ENCODE results near the gene RUNX3.
"Not testable (repeated sequence)": the region's sequence is repeated elsewhere in the genome, so short reads cannot be mapped to it uniquely, and the experiment has no call there.

The RUNX3 gene

DNA sequence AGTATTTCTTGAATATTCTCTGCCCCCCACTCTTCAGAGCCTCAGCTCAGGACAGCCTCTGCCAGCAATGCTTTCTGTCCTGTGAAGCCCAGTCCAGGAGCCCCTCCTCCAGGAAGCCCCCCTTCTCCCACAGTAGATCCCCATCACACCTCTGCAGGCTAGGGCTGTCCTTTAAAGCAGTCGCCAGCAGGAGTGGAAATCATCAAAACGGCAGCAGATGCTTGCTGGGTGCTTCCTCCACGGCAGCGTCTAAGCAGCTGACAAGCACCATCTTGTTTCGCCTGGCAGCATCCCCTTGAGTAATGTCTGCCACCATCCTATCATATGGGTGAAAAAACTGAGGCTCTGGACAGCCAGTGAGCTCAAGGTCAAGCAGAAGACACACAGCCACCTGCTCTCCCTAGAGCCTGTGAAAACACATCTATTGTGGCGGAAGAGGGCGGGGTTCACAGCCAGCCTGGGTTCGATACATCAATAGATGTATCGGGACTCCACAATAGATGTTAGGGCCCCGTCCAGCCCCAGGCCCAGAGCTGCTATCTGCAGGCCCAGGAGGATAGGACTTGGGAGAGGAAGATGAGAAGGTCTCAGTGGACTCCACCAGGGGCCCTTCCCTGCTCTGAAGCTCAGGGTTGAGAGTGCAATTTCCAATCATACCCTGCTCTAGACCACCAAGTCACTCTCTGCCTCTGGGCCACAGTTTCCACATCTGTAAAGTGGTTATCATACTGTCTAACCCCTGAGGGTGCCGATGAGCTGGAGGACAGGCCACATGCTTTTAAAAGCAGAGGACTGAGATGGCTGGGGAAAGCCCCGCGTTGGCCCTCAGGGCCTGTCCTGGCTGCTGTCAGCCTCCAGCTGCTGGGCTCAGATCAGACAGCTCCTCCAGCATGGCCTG, 17.5 kb downstream of the RUNX3 start:
- DNase-seq = peak in 1 of 2 experiments; percentile 13

DNA sequence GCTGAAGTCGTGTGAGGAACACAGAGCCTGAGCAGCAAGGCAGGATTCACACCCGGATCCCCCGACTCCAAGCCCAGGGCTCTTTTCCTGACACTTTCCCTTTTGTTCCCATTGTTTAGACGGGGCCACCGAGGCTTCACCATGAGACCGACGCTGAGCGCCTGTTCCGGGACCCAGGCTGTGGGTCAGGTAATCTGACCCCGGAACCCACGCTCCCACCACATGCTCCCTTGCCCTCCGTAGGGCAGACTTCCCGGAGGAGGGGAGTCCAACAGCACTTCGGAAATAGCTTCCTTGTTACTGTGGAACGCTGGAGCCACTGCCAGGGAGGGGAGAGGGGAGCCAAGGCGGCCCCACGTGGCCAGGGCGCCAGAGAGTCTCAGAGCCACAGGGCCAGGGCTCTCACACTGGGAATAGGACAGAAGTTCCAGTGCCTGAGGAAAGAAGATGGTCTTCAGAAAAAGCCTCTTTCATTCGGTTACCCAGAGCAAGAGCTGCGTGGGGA, 18.4 kb downstream of the RUNX3 start:
- DNase-seq = peak in 1 of 2 experiments; percentile 5

DNA sequence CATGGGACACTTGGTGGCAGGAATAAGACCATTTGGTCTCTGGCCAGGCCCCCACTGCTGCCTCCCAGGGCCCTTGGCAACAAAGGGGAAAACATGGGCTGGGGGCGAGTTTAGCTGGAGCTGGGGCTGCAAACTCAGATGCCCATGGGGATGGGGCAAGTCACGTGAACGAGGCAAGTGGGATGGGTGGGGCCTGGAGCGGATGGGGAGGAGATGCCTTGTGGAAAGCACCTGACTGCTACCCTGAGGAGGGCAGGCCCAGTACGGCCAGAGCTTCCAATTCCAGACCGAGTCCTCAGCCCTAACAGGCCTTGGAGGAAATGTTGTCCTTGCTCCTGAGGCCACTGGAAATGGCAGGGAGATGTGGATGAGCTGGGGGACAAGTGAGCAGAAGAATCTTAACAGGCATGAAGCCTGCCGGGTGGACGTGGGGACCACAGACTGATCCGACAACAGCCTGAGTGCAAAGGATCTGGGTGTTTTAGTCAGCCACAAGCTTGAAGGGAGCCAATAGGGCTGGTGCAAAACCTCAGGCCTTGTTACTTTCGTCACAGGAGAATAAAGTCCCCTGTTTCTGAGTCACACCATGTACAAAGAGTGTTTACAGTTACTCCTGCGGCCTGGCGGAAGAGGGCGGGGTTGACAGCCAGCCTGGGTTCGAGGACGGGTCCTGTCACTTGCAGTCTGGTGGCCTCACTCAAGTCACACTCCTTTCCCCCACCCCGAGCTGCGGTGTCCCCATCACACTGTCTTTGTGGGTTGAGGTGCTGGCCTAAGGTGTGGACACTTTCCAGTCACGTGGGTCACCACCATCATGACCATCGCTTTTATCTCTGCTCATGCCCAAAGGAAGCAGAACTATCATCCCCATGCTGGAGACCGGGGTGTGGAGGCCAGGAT, 19.1 kb downstream of the RUNX3 start:
- DNase-seq = peak; percentile 61 to 69

DNA sequence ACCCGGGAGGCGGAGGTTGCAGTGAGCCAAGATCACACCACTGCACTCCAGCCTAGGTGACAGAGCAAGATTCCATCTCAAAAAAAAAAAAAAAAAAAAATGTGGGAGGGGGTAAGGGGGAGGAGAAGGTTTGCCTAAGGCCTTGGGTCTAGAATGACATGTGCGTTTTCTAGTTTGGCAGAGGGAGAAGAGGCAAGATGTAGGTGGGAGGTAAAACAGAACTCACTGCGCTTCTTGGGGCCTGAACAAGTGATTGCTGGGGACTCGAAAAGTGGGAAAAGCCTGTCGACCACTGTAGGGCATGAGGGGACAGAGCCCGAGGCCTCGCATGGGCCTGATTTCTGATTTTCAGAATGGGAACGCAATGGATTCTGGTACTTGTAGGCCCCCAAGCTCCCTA, 19.9 kb downstream of the RUNX3 start:
- DNase-seq = peak in 1 of 2 experiments; percentile 4

GRCh38 chr1:24909388-24909898, 20.6 kb downstream of the RUNX3 start:
- DNase-seq = peak; percentile 6 to 9

DNA sequence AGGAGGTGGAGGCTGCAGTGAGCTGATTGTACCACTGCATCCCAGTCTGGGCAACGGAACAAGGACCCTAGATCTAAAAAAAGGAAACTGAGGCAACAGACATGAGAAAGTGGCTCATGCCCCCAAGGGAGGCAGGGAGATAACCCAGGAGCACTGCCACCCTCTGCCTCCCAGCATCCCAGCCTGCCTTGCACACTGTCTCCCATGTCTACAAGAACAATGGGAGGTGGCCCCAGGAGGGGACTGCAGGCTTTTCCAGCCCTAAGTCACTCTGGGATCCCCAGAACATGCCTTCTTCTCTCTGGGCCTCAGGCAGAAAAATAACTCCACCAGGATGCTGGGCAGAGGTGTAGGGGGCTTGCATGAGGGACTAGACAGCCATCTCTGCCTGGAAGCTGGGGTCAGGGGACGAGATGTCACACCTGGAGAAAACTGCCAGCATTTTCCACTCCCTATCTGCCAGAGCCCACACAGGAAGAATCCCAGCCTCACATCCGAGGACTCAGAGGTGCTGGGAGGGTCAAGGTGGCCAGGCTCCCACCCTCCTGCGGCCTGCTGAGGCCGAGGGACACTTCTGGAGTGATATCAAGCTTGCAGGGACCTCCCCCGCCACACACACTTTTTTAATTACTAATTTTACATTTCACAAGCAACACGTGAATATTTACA, 21.4 kb downstream of the RUNX3 start:
- DNase-seq = peak in 1 of 2 experiments; percentile 3

DNA sequence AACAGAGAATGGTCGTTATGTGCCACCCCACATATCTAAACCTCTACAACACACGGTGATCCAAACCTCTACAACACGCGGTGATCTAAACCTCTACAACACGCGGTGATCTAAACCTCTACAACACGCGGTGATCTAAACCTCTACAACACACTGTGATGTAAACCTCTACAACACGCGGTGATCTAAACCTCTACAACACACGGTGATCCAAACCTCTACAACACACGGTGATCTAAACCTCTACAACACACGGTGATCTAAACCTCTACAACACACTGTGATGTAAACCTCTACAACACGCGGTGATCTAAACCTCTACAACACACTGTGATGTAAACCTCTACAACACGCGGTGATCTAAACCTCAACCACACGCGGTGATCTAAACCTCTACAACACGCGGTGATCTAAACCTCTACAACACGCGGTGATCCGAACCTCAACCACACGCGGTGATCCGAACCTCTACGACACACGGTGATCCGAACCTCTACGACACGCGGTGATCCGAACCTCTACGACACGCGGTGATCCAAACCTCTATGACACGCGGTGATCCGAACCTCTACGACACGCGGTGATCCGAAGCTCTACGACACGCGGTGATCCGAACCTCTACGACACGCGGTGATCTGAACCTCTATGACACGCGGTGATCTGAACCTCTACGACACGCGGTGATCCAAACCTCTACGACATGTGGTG, 22.3 kb downstream of the RUNX3 start:
- DNase-seq = not testable (repeated sequence)

- no peak for DNase-seq
These were observed 23.2 kb downstream of the RUNX3 start for GRCh38 chr1:24906760-24907490.

DNA sequence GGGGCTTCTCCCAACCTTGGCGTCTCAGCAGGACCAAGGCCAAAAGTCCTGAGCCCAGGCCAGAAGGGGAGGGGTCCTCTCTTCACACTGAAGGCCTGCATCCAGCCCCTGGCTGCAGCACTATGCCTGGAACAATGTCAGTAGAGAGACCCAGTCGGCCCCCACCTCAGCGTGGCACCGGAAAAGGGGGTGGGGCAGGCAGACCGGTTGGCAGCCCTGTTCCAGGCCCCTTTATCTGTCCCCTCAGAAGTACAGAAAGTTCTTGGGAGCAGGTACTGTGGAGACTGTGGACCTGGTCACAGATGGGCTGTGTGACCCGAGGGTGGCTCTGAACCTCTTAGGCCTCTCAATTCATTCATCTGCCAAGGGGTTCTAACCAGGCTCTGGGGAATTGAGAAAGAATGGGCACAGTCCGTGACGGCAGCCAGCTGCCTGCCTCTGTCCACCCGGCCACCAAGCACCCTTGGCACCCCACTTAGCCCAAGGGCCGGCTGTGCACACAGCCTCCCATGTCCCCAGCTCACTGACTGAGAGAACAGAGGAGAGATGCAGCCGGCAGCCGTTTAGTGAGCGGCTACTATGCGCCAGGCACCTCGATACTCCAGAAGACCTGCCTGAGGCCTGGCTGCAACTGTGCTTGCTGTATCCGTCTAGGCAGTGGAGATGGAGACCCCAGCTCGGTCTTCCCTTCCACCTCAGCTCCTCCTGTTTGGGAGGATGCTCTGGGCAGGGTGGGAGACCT, 23.9 kb downstream of the RUNX3 start:
- no peak for DNase-seq

- DNase-seq = no peak
These were observed 24.6 kb downstream of the RUNX3 start for GRCh38 chr1:24905355-24905978.

- no peak for DNase-seq
These were observed 25.2 kb downstream of the RUNX3 start for GRCh38 chr1:24904731-24905354.

GRCh38 chr1:24903955-24904730, 25.9 kb downstream of the RUNX3 start:
- no peak for DNase-seq

DNA sequence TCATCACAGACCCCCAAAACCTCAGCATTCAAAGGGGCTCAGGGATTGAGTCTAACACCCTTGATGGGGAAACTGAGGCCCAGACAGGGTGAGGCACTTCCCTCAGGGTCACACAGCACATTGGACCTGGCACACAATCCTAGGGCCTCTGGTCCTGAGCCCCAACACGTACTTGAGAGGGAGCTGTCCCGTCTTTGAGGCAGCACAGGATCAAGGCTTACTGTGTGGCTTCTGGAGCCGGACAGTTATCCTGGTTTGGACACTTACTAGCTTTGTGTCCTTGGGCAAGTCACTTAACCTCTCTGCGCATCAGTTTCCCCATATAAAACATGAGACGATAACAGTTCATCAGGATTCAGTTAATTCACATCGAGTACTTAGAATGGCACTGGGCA, 26.5 kb downstream of the RUNX3 start:
- DNase-seq = peak in 1 of 2 experiments; percentile 6

DNA sequence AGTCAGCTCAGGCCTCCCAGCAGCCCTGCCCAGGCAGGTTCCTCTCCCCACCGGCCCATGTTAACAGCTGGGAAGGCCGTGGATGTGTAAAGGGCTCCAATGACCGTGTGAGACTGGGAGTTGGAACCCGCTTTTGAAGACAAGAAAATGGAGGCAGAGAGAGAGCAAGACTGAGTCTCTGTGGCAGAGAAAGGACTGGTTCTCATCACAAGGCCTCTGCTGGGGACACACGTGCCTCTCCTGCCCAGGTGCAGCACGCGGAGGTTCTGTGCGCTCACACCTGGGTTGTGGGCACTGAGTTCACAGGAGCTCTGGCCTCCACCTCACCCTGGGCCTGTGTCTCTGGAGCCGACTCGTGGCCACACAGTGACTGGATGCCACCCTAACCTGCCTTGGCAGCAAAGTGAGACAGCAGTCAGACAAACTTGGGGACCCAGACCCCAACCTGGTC, 27.0 kb downstream of the RUNX3 start:
- DNase-seq = peak in 1 of 2 experiments; percentile 8

- DNase-seq = peak in 1 of 2 experiments; percentile 6
These were observed 27.6 kb downstream of the RUNX3 start for GRCh38 chr1:24902471-24902891.

DNA sequence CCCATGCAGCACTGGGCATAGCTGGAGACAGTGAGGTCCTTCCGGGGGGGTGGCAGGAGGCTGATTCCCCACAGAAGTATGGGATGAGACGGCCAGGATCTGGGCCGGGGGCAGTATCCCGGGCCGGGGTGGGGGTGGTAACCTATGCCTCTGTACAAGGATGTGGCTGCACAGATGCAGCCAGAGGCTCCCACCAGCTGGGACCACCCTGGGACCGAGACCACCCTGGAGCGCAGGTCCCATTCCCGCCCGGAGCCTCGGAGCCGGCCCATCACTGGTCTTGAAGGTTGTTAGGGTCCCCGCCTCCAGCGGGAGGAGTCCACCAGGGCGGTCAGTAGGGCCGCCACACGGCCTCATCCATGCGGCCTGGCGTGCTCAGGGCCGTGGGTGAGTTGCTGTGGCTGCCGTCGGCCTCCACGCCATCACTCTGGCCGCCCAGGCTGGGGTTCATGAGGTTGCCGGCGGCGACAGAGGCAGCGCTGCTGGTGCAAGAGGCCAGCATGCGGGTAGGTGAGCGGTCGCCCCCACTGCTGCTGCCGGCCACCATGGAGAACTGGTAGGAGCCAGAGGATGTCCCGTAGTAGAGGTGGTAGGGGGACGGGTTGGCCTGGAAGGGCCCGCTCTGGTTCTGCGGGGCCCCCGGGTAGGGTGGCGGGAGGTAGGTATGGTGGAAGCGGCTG, 28.1 kb downstream of the RUNX3 start:
- peak in 1 of 2 experiments; percentile 8 for DNase-seq

DNA sequence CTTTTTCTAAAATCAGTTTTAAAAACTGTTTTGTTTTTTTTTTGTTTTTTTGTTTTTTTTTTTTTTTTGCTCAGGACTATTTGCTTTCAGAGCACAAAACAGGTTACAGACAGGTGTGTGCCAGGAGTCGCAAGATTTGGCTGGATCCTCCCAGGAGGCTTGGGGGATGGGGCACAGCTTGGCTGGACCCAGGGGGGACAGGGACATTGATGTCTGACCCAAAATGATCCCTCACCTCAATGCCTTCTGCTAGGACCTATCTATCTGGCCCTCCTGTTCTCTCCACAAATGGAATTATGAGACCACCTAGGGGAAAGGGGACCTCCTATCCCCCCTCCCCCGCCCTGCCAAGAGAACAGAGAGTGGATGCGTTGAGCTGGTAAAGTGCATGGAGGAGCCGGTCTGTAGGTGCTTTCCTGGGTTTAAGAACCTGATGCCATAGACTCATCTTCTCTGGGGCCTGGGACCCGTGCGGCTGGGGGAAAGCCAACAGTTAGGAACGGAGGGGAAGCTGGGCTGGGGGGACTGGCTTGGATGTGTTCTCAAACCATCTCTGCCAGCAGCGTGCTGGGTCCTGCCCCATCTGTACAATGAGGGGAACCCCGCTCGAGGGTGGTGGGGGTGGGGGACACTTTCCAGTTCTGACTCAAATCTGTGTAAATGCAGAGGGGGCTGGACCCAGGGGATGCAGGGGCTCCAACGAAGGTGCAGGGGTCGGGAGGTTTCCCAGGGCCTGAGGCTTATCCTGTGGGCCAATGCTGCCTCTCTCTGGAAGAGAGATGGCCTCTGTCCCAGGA, 28.9 kb downstream of the RUNX3 start:
- peak; percentile 21 to 37 for DNase-seq
